ENCODE data around the gene LDHA. TPM values are rescaled to one million over a fixed set of nuclear protein-coding genes. Genes with fewer than 3 reads are reported as not detected.
A peak's percentile ranks its signal among the peaks of the same experiment; 100 is the strongest.

LDHA gene
- total and polyA plus RNA-seq, 2 of the 13 experiments (the other 11 are each of a cell fraction or from before 2014, with no cell fraction given): 805 to 1,547 TPM

GRCh38 chr11:18394275-18394927 is at the start of gene LDHA (continued):
- TF ChIP-seq ZBTB14 (CRISPR knock-in tag; IDR thresholded peaks at IDR 0.05) (peak; percentile 54; the same call in 1 of the 2 replicates), PTBP1 (IDR thresholded peaks at IDR 0.05; ENCODE audit: low read depth, low read length, poor library complexity, severe bottlenecking) (no peak), ZNF879 (CRISPR knock-in tag; IDR thresholded peaks at IDR 0.05) (peak; percentile 98), CBX1 (IDR thresholded peaks at IDR 0.05; ENCODE audit: low read depth) (peak; percentile 79), RFXANK (CRISPR knock-in tag; IDR thresholded peaks at IDR 0.05) (peak; percentile 70; the same call in 1 of the 2 replicates), ZNF773 (CRISPR knock-in tag; IDR thresholded peaks at IDR 0.05; ENCODE audit: borderline replicate concordance) (peak; percentile 86), CBFB (CRISPR knock-in tag; IDR thresholded peaks at IDR 0.05) (peak; percentile 76; the same call in 1 of the 2 replicates), NFIC (IDR thresholded peaks at IDR 0.05; ENCODE audit: low read length) (no peak), SMAD9 (CRISPR knock-in tag; IDR thresholded peaks at IDR 0.05) (peak; percentile 76; the same call in 1 of the 2 replicates), ZNF841 (CRISPR knock-in tag; IDR thresholded peaks at IDR 0.05; ENCODE audit: borderline replicate concordance) (0 out of 2 replicates have a peak, but pooled peaks have one; percentile 90), ZNF468 (CRISPR knock-in tag; IDR thresholded peaks at IDR 0.05) (peak; percentile 92), ZNF253 (CRISPR knock-in tag; IDR thresholded peaks at IDR 0.05; ENCODE audit: borderline replicate concordance) (peak; percentile 74; the same call in 1 of the 2 replicates), BCL6 (CRISPR knock-in tag; IDR thresholded peaks at IDR 0.05) (peak; percentile 44), BRF2 (CRISPR knock-in tag; IDR thresholded peaks at IDR 0.05) (peak; percentile 97), MAF1 (CRISPR knock-in tag; IDR thresholded peaks at IDR 0.05; ENCODE audit: borderline replicate concordance) (peak; percentile 84), ELK4 (CRISPR knock-in tag; IDR thresholded peaks at IDR 0.05; ENCODE audit: borderline replicate concordance) (0 out of 2 replicates have a peak, but pooled peaks have one; percentile 14), ZFP36L1 (CRISPR knock-in tag; IDR thresholded peaks at IDR 0.05) (peak; percentile 97), HDAC1 (CRISPR knock-in tag; IDR thresholded peaks at IDR 0.05) (peak; percentile 98), ZNF691 (CRISPR knock-in tag; IDR thresholded peaks at IDR 0.05; ENCODE audit: borderline replicate concordance, low read depth) (peak; percentile 77; the same call in 1 of the 2 replicates), ZNF225 (CRISPR knock-in tag; IDR thresholded peaks at IDR 0.05) (no peak; the same call in 1 of the 2 replicates), ZNF724P (CRISPR knock-in tag; IDR thresholded peaks at IDR 0.05; ENCODE audit: borderline replicate concordance) (no peak; the same call in 1 of the 2 replicates), ZNF576 (CRISPR knock-in tag; IDR thresholded peaks at IDR 0.05) (peak; percentile 95; the same call in 1 of the 2 replicates), MZF1 (CRISPR knock-in tag; IDR thresholded peaks at IDR 0.05; ENCODE audit: borderline replicate concordance) (no peak), FOXA3 (CRISPR knock-in tag; IDR thresholded peaks at IDR 0.05) (peak; percentile 69), ZNF251 (CRISPR knock-in tag; IDR thresholded peaks at IDR 0.05) (no peak)
